Spleen (tissue), 11 donors: Measurements from ENCODE around the gene HOXB4. TPM values are rescaled to one million over a fixed set of nuclear protein-coding genes. Genes with fewer than 3 reads are reported as not detected.

ENCODE experiments used
- DNase-seq: peaks from one replicate; pipeline ENCODE4 v3.0.0-alpha.2; 2020
- H3K27ac ChIP-seq, 8 donors: fragments of 200-600 bp; sonication (generic) in 7 of 8; 1 replicate in 4 of 8; 2 replicates in 4 of 8; pipeline versions ENCODE4 v1.5.0 to v1.8.0; 2016 to 2021; ENCODE audit warnings: inconsistent platforms in 4 of 8, mild to moderate bottlenecking in 4 of 8, moderate library complexity in 1 of 8
- H3K27me3 ChIP-seq, 7 donors: fragments of 200-600 bp; sonication (generic) in 6 of 7; replicated peaks in 1 of 7; 1 replicate in 4 of 7; 2 replicates in 3 of 7; pipeline versions ENCODE4 v1.5.0 to v1.8.0; 2016 to 2021; ENCODE audit warnings: inconsistent platforms in 3 of 7, mild to moderate bottlenecking in 1 of 7
- H3K36me3 ChIP-seq, 6 donors: fragments of 200-600 bp; sonication (generic) in 5 of 6; 1 replicate in 4 of 6; 2 replicates in 2 of 6; pipeline versions ENCODE4 v1.5.0 to v1.8.0; 2016 to 2021; ENCODE audit warnings: inconsistent platforms in 2 of 6
- H3K4me1 ChIP-seq, 6 donors: fragments of 200-600 bp; sonication (generic) in 5 of 6; 1 replicate in 3 of 6; 2 replicates in 3 of 6; pipeline versions ENCODE4 v1.5.0 to v1.8.0; 2016 to 2021; ENCODE audit warnings: inconsistent platforms in 3 of 6
- H3K4me3 ChIP-seq, 8 donors: fragments of 200-600 bp; sonication (generic) in 7 of 8; 1 replicate in 4 of 8; 2 replicates in 4 of 8; pipeline versions ENCODE4 v1.5.0 to v1.8.0; 2016 to 2021; ENCODE audit warnings: inconsistent platforms in 4 of 8, mild to moderate bottlenecking in 4 of 8, moderate library complexity in 2 of 8
- H3K9me3 ChIP-seq, 8 donors: fragments of 200-600 bp; sonication (generic) in 7 of 8; 1 replicate in 4 of 8; 2 replicates in 4 of 8; pipeline versions ENCODE4 v1.5.0 to v1.8.0; 2016 to 2021; ENCODE audit warnings: inconsistent platforms in 4 of 8
- POLR2A ChIP-seq, 3 donors: fragments of 450-650 bp; IDR thresholded peaks; one replicate each; pipeline ENCODE4 v1.5.1; 2017; ENCODE audit warnings: antibody characterized with exemption in 3 of 3, mild to moderate bottlenecking in 1 of 3
- POLR2AphosphoS5 ChIP-seq, 3 donors: sonication (generic); formaldehyde crosslinking; IDR thresholded peaks; one replicate each; pipeline ENCODE4 v1.5.1; 2017; ENCODE audit warnings: antibody characterized with exemption in 3 of 3
- WGBS, 5 donors: extraction: QIAGEN DNeasy Blood & Tissue Kit in 3 of 5; methylation state at CpG; one replicate each; pipeline versions ENCODE4 v1.1.5 to v1.1.7; 2013 to 2018; 5-methylcytosine and 5-hydroxymethylcytosine counted together
- intact Hi-C: fragments of 100-400 bp; cut with DNase I; formaldehyde crosslinking; loops from one replicate; pipeline ENCODE4 v1.15.0; 2023; ENCODE audit warnings: low total_unique reads
- polyA plus RNA-seq, 3 donors: library from polyadenylated mRNA; stranded (reverse); fragments of 200-250 nt; gene quantifications; one replicate each; pipeline ENCODE4 v1.2.1, GENCODE V29; 2013
- total RNA-seq, 7 donors: library from RNA; depleted of rRNA in 3 of 7; stranded (reverse); fragments of >200 nt in 3 of 7; fragmentation: NEBNext Ultra II Directional in 4 of 7; extraction: Animal tissue kit (Norgen Biotek cat#: 25700) in 4 of 7; gene quantifications; one replicate each; pipeline versions ENCODE4 v1.1.0 to v1.2.1, GENCODE V29; 2016 to 2021
- TF ChIP-seq, protein P1 (sequence below), 11 experiments: fragments of 200-600 bp in 7 of 11; fragments of 450-650 bp in 4 of 11; sonication (generic) in 4 of 11; IDR thresholded peaks in 8 of 11; conservative IDR thresholded peaks in 3 of 11; 1 replicate in 7 of 11; 2 replicates in 4 of 11; pipeline versions ENCODE4 v1.4.0 to v1.8.0; 2016 to 2021; ENCODE audit warnings: antibody characterized with exemption in 11 of 11, inconsistent platforms in 4 of 11, mild to moderate bottlenecking in 1 of 11
- donor health status: healthy with polysubstance abuse.
- donor health status: DM: no; HTN: no; CAD: no; lungs with moderate emphysema.
- donor health status: DM: no; HTN: no; CAD: no.
- donor health status: Bipolar disorder and iron deficiency.
- donor health status: healthy.
- donor health status: DM: no; HTN: no; CAD: no.
- donor health status: DM: yes; HTN: yes; CAD: no.

Gene HOXB4
- total and polyA plus RNA-seq, 10 donors = 1.9 to 6.4 (median 2.7) TPM

DNA sequence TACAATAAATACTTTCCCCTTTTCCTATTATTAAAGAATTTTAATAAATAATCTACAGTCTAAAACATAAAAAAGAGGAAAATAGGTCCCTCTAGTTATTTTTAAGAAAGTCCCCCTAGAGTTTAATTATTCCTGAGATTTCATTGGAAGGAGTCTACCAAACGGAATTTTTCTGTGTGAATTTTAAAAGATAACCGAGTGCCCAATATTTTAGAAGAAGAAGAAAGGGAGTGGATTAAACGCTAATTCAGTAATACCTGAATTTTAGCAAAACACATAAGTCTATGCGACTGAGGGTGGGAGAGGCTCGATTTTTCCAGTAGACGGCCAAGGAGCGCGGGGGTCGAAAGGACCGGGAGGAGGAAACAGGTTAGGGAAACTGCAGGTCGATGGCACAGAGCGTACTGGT, 35.4 kb downstream of the HOXB4 start:
- 3 to 8% (median 4%) methylated on average over 12 of the region's 12 CpGs for WGBS, 5 donors
- peaks cover 0 to 94% (median 37%) of the 10 kb centered on the region in 7 donors for H3K27me3 ChIP-seq
- H3K27ac ChIP-seq = peak overlapping the region; percentile 85 to 94 (median 88)
- TF ChIP-seq POLR2AphosphoS5 (IDR thresholded peaks at IDR 0.05) = no peak
- TF ChIP-seq, protein P1, sequence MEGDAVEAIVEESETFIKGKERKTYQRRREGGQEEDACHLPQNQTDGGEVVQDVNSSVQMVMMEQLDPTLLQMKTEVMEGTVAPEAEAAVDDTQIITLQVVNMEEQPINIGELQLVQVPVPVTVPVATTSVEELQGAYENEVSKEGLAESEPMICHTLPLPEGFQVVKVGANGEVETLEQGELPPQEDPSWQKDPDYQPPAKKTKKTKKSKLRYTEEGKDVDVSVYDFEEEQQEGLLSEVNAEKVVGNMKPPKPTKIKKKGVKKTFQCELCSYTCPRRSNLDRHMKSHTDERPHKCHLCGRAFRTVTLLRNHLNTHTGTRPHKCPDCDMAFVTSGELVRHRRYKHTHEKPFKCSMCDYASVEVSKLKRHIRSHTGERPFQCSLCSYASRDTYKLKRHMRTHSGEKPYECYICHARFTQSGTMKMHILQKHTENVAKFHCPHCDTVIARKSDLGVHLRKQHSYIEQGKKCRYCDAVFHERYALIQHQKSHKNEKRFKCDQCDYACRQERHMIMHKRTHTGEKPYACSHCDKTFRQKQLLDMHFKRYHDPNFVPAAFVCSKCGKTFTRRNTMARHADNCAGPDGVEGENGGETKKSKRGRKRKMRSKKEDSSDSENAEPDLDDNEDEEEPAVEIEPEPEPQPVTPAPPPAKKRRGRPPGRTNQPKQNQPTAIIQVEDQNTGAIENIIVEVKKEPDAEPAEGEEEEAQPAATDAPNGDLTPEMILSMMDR (IDR thresholded peaks at IDR 0.05 in 8 of 11, conservative IDR thresholded peaks at IDR 0.05 in 3 of 11) = no peak
- H3K4me1 ChIP-seq = peaks cover 2 to 79% (median 43%) of the 10 kb centered on the region in 6 donors
- intact Hi-C loops = no loop called here
- no peaks in the 10 kb centered on the region for H3K36me3 ChIP-seq
- H3K4me3 ChIP-seq = peak overlapping the region; percentile 48 to 79 (median 67)
- no peak for DNase-seq
- H3K9me3 ChIP-seq = no peaks in the 10 kb centered on the region

DNA sequence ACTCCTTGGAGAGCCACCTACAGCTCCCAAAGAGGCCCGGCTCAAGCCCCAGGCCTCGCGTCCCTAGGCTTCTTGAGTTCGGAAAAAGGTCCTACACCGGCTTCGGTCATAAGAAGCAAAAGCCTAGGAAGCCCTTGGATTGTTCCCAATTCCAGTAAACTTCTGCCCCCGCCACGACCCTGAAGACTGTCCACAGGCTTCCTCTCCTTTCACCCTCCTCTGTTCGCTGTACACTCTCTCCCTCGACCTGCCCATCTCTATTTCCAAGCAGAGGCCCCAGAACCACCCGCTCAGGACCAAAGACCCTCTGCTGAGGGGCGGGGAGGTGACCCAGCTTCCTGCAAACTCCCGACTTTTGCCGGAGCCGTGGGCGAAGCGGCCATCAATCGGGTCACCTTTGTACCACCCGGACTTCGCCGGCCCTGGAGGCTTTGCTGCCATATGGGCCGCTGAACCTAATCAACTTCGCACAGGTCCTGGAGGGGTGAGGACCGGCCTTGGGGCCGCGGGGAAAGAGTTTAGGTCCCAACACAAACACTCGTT, 36.0 kb downstream of the HOXB4 start:
- TF ChIP-seq POLR2AphosphoS5 (IDR thresholded peaks at IDR 0.05) (no peak), POLR2A (IDR thresholded peaks at IDR 0.05) (no peak)
- TF ChIP-seq, protein P1 (IDR thresholded peaks at IDR 0.05 in 8 of 11, conservative IDR thresholded peaks at IDR 0.05 in 3 of 11) = no peak
- Histone ChIP-seq H3K4me1 (peaks cover 2 to 75% (median 43%) of the 10 kb centered on the region in 6 donors), H3K36me3 (no peaks in the 10 kb centered on the region), H3K27ac (peak overlapping the region; percentile 85 to 94 (median 88)), H3K4me3 (peak overlapping the region; percentile 48 to 79 (median 67)), H3K9me3 (no peaks in the 10 kb centered on the region), H3K27me3 (peaks cover 0 to 90% (median 37%) of the 10 kb centered on the region in 7 donors)
- DNase-seq = no peak
- intact Hi-C loops = no loop called here
- WGBS, 5 donors = 8 to 17% (median 13%) methylated on average over 27 of the region's 27 CpGs

DNA sequence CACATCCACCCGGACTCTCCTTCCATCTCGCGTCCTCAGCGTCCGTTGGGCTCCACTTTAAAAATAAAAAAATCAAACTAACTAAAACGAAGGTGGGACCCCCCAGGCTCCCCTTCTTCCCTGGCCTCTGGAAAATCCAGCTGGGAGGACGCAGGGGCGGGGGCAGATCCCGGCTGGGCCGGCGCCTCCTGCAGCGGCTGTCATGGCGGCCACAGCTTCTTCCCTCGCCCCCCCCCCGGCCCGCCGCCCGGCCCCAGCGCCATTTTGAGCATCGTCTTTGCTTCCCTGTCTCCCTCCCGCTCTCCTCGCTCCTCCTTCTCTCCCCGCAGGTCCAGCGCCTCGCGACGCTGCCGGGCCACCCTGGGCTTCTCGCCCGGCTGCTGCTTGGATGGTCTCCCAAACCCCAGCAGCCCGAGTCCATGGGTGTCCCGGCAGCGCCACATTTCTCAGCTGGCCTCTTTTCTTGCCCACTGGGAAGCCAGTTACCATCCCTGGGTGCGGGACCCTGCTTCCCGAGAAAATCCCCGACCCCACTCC, 36.5 kb downstream of the HOXB4 start:
- Histone ChIP-seq H3K9me3 (no peaks in the 10 kb centered on the region), H3K27ac (peak overlapping the region; percentile 85 to 94 (median 88)), H3K36me3 (no peaks in the 10 kb centered on the region), H3K4me1 (peaks cover 2 to 69% (median 43%) of the 10 kb centered on the region in 6 donors), H3K4me3 (peak overlapping the region; percentile 48 to 79 (median 67)), H3K27me3 (peaks cover 0 to 85% (median 37%) of the 10 kb centered on the region in 7 donors)
- 1 to 12% (median 4%) methylated on average over 20 to 35 of the region's 36 CpGs for WGBS, 5 donors
- intact Hi-C loops = no loop called here
- no peak for DNase-seq
- peak in 2 of 3 donors; percentile 44 to 60 for TF ChIP-seq POLR2AphosphoS5 (IDR thresholded peaks at IDR 0.05)
- TF ChIP-seq, protein P1 (IDR thresholded peaks at IDR 0.05 in 8 of 11, conservative IDR thresholded peaks at IDR 0.05 in 3 of 11) = no peak
- TF ChIP-seq POLR2A (IDR thresholded peaks at IDR 0.05) = no peak

DNA sequence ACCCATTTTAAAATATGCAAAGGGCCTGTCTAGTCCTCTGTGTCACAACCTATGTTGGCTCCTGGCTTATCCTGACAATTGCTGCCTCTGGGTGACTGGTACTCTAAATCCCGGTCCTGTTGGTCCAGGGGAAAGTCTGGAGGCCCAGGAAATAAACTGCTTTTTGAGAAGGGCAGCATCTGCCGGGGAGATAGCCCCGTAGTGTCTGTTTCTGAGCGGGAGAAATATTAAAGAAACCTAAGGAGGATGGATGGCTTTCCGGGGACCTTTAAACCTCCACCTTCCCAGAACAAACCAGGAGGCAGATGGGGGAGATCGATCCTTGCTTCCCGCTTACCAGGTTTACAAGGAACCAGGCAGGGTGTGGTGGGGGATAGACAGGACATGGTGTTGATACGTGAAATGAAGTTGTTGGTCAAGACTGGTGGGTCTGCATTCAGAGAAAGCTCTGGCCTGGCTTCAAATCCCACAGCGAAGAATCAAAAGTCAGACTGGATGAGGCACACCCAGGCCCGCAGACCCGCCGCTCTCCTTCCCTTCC, 37.0 kb downstream of the HOXB4 start:
- Histone ChIP-seq H3K4me1 (peaks cover 2 to 64% (median 43%) of the 10 kb centered on the region in 6 donors), H3K27me3 (peaks cover 0 to 80% (median 37%) of the 10 kb centered on the region in 7 donors), H3K27ac (peak overlapping the region; percentile 85 to 94 (median 88)), H3K9me3 (no peaks in the 10 kb centered on the region), H3K4me3 (peak overlapping the region; percentile 48 to 79 (median 67)), H3K36me3 (no peaks in the 10 kb centered on the region)
- TF ChIP-seq POLR2A (IDR thresholded peaks at IDR 0.05) = no peak
- TF ChIP-seq, protein P1 (IDR thresholded peaks at IDR 0.05 in 8 of 11, conservative IDR thresholded peaks at IDR 0.05 in 3 of 11) = no peak
- TF ChIP-seq POLR2AphosphoS5 (IDR thresholded peaks at IDR 0.05) = no peak
- 34 to 49% (median 37%) methylated on average over 12 of the region's 12 CpGs for WGBS, 5 donors
- DNase-seq = no peak
- intact Hi-C loops = no loop called here
